VCaP (cell line): Measurements from ENCODE around the gene SKI.

ENCODE experiments used
- H3K27ac ChIP-seq: fragments of 450-650 bp; 2 replicates; pipeline ENCODE4 v1.5.1; 2017
- TF ChIP-seq, protein P1 (sequence below): fragments of 450-650 bp; conservative IDR thresholded peaks from 2 replicates; pipeline ENCODE4 v1.5.1; 2017; ENCODE audit warnings: mild to moderate bottlenecking, moderate library complexity

SKI gene

DNA sequence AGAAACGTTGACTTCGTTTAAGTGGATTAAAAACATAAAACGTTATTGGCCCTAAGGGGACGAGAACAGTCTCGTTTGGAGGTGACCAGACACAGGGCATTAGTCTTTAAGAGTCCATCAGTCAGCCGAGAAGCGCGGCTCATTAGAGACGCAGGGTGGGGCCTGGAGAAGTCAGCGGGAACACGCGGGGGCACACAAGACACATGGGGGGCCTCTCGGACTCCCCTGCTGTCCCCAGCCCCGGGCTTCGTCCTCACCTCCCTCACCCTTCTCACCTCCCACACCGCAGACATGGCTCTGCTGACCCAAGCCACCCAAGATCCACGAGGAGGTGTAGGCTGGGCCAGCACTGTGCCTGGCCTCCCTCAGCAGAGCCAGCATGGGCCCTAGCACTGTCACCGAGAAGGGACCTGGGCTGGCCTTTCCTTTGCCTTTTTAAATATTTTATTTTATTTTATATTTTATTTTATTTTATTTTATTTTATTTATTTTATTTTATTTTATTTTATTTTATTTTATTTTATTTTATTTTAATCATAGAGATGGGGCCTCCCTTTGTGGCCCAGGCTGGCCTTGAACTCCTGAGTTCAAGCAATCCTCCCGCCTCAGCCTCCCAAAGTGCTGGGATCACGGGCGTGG lies 114.4 kb downstream of the SKI start:
- TF ChIP-seq, protein P1, sequence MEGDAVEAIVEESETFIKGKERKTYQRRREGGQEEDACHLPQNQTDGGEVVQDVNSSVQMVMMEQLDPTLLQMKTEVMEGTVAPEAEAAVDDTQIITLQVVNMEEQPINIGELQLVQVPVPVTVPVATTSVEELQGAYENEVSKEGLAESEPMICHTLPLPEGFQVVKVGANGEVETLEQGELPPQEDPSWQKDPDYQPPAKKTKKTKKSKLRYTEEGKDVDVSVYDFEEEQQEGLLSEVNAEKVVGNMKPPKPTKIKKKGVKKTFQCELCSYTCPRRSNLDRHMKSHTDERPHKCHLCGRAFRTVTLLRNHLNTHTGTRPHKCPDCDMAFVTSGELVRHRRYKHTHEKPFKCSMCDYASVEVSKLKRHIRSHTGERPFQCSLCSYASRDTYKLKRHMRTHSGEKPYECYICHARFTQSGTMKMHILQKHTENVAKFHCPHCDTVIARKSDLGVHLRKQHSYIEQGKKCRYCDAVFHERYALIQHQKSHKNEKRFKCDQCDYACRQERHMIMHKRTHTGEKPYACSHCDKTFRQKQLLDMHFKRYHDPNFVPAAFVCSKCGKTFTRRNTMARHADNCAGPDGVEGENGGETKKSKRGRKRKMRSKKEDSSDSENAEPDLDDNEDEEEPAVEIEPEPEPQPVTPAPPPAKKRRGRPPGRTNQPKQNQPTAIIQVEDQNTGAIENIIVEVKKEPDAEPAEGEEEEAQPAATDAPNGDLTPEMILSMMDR: no peak
- H3K27ac ChIP-seq: peak overlapping the region; percentile 50

DNA sequence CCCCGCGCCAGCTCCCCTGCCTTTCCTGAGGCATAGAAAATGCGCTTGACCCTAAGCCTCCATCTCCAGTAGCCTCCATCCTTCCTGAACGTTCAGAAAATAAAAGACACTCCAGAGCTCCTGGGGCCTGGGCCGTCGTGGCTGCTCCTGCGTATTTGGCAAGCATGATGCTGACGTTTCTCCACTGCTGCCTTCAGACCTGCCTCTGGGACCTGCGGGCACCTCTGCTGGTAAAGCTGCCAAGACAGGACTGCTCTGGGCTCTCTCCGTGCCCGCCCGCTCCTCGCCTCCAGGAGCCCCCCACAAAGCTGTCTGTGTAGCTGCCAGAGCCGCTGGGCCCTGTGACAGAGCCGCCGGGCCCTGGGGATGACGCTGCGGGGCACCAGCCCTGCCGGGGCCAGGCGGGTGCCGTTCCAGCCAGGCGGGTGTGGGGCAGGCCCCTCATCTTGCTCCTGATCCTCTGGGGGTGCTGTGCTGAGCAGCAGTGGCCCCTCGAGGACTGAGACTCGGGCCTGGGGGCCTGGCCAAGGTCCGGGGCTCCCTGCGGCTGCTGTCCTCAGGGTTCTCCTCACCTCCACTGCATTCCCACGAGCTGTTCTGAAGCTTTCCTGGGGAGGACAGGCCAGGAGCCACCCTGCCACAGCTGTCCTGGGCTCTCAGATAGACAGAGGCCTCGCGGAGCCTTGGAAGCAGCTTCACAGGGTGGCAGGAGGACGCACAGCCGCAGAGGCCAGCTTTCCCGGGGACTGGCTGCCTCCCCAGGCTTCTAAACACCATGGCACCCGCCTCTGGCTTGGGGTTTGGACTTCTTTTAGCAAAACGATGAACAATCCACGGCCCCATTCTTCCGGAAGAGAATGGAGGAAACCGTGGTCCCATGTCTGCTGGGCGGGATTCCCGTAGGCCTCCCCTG lies 115.2 kb downstream of the SKI start:
- TF ChIP-seq, protein P1: no peak
- H3K27ac ChIP-seq: no peak overlapping the region

DNA sequence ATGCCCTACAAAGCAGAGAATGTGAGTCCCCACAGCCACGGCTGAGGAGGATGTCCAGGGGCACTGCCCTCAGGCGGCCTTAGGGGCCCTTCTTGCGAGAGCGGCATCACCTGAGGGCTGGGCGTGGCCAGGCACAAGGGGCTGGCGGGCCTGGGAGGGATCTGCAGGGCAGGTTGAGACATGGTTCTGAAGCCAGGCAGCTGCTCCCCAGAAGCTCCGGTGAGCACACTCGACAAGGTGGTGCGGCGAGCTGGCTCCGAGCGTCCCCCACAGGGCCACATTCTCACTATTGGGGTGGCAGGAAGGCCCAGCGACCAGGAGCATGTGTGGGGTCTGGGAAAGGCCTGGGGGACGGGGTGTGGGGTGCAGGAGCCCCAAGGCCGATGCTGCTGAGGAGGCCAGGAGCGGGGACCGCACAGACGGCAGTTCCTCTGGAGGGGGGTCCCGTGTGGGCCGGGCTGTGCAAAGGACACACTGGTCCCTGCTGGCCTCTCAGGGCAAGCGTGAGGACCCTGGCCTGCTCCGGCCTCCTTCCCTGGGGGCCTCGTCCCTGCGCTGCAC lies 116.1 kb downstream of the SKI start:
- no peak overlapping the region for H3K27ac ChIP-seq
- TF ChIP-seq, protein P1: no peak

DNA sequence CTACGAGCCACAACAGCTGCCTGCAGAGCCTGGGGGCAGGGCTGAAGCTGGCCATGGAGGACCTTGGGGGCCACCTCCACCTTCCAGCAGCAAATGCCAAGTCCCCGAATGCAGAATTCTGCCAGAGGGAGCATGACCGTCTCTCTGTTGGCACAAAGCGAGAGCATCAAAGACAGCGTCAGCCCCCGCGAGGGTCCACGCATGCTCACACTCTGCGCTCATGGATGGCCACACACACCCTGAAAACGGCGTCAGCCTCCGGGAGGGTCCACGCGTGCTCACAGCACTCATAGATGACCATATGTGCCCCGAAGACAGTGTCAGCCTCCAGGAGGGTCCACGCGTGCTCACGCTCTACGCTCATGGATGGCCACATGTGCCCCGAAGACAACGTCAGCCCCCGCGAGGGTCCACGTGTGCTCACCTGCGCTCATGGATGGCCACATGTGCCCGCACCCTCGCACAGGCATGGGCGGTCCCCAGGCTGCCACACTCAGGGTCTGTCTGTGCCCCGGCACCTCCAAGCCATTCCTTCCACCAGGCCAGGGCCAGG lies 116.7 kb downstream of the SKI start:
- TF ChIP-seq, protein P1: no peak
- no peak overlapping the region for H3K27ac ChIP-seq

DNA sequence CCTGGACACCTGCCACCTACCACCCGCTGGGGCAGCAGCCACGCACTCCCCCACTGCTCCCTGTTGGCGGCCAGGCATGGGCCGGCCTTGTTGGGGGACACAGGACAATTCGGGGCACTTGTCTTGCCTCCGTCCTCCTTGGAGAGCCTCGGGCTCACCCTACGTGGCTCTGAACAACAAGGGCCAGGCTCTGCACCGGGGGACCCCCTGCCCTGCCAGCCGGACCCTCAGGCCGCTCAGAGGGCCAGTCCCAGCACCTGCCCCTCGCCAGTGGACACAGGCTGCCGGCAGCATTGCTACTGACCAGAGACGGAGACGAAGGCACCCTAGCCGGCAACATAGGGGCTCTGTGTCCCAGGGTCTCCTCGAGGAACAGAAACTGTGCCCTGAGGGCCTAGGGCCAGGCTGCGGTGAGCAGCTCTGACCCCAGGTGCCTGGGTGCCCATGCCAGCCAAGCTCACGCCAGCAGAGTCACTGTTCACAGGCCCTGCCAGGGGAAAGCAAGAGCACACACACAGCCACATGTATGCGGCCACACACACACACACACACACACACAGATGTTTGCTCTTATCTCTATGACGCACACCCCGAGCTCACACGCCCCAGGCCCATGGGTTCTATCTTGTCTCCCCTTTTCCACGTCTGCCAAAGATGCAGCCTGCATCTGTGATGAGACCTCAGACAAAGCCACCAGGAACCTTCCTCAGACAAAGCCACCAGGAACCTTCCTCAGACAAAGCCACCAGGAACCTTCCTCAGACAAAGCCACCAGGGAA lies 117.4 kb downstream of the SKI start:
- TF ChIP-seq, protein P1: no peak
- no peak overlapping the region for H3K27ac ChIP-seq

DNA sequence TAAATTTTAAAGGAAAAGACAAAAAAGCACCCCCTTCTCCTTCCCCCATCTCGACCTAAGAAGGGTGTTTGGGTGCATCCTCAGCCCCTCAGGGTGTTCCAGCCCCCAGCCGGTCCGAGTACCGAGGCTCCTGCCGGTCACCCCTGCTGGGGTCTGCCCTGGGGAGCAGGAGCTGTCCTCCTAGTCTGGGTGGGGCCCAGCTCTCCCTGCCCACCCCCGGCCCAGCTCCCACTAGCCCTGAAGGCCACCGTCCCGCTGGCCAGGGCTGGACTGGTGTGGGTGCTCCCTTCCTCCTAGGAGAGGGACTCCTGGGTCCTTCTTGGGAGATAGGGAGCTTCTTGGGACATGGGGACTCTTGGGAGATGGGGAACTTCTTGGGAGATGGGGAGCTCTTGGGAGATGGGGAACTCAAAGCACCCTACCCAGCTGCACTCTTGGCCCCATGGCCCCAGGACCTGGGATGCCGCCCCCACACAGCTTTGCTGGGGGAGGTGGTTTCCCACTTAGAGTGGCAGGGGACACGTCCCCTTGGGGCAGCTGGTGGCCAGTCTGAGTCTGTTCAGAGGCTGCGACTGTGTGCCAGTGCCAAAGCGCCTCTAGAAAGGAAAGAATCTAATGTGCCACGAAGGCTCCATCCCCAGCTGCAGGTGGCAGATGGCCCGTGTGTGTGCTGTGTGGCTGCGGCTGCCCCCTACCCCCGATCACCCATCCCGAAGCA lies 118.7 kb downstream of the SKI start:
- TF ChIP-seq, protein P1: no peak

More for the DNA sequence above, 118.7 kb downstream of the SKI start:
- no peak overlapping the region for H3K27ac ChIP-seq
